Suppressor macrophage treated with lipopolysaccharide for 1 hour (primary cell): ENCODE measurements around the gene GALNT2.

Source experiments
- DNase-seq, 3 donors: peaks; one replicate each; pipeline ENCODE4 v3.0.0-alpha.2; 2020 to 2022

Gene GALNT2

DNA sequence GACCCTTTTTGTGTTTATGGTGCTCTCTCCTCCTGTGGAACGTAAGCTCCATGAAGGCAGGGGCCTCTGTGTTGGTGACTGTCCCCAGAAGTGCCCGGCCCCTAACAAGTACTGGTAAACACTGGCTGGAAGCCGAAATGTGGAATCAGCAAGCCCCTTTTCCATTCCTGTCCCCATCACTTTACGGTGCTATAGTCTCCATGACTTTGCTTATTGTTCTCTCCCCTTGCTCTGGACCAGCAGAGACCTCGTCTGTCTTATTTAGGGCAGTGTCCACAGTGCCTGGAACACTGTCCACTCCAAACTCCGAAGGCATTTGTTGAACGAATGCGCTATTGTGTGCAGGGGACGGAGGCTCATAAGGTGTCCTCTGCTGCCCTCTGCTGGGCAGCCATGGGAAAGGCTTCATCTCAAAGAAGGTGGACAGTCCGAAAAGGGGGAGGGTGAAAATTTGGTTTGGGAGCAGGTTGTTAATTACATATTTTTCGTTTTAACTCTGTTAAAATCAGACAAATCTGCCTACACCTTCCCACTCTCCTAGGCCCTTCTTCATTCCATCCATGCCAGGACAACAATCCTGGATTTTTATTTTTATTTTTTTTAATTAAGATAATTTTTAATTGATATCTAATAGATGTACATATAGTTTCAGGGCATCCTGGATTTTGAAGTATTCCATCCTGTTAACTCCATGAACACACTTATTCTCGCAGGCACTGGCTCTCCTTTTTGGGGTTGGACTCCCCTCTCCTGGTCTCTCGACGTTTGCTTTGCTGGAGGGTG lies 243.5 kb downstream of the GALNT2 start:
- DNase-seq, result peak; percentile 83 to 89 (median 86)

DNA sequence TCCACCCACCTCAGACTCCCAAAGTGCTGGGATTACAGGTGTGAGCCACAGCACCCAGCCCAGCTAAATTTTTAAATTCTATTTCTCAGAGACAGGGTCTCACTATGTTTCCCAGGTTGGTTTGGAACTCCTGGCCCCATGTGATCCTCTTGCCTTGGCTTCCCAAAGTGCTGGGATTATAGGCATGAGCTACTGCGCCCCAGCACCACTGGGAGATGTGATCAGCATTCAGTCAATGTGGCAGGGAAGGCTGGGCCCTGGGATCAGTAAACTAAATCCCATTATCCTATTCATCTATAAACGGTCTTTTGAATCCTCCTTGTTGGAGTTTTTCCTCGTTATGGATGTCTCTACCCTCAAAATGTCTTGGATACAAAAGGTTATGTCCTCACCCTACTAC lies 245.6 kb downstream of the GALNT2 start:
- DNase-seq, result no peak

DNA sequence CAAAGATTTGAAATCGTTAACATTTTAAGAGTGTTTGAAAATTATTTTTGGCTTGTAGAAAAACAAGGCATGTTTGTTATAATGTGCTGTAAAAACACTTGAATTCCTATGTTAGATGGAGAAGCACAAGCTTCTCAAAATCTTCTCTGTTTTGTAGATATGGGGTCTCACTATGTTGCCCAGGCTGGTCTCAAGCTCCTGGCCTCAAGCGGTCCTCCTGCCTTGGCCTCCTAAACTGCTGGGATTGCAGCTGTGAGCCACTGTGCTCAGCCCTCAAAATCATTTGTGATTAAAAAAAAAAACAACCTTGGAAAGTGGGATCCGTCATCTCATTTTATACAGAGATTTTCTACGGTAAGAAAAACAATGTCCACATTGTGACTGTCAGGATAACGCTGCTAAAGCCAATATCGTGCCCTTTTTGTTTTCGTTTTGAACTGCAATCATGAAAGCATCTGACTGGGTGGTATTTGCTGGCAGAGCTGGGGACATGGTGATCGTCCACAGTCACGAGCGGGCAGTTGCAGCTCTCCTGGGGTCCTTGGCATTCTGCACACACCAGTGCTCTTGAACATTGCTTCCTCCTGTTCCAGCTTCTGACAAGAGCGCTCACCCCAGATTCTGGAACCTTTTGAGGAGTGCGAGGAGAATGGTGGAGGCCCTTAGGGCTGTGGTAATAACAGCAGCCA lies 246.6 kb downstream of the GALNT2 start:
- DNase-seq, result no peak

DNA sequence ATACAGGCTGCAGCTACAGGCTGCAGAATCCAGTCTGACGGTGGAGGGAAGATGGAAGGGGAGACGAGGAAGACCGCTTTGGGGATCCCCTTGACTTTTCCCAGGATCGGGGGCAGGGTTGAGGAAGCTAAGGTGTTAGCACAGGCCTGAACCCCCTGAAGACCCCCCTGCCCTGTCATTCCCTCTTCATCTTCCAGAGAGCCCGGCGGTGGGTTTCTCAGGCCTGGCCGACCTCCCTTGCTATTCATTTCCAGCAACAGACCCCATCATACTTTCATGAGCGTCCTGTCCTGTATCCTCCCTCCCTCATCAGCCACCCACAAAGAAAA lies 247.1 kb downstream of the GALNT2 start:
- DNase-seq, result no peak

DNA sequence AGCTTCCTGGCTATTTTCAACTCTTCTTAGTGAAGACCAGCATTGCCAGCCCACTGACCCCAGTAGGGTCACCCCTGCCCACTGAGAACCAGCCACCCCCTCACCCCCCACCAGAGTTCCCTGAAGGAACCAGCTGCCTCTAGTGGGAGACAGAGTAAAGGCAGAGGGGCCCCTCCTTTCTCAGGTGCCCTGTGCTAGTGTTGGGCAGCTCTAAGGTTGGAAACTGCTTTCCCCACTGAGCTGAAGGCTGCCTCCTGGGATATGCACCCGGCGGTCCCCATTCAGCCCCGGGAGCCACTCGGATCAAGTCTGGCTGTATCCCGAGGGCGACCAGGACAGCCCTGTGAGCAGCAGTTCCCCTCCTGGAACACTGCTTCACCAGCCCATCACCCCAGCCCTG lies 248.1 kb downstream of the GALNT2 start:
- DNase-seq, result no peak

DNA sequence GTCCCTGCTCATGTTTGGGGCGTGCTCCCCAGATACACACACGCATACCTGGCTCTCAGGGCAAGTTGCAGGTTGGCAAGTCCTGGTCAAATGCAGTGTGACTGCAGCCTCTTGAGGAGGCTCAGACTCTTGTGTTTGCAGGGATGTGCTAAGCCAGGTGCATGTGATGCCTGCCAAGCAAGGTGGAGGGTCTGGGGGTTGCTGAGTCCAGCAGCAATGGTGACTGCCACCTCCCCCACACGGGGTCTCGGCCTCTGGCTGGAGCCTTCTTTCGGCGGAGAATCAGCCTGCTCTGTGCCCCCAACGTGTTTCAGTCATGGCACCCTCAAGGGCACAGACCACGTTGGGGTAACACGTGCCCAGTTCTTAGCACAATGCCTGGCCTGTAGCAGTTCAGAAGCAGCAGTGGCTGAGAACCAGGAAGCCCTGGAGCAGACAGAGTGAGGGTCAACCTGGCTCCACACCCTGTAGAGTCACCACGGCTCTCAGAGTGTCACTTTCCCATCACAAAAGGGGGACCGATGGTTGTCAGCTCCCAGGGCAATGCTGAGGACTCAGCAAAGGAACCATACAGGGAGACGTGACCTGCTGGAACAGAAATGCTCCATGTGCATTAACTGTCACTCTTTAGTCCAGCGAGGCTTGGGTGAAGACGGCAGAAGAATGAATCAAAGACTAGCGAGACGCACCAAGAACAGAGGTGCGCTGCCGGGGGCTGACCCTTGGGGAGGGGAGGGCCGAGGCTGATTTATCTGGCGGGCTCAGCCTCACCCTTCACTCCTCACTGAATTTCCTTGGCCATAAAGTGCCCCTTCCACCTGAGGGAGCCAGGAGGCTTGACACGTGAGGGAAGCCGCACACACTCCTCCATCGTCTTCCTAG lies 250.1 kb downstream of the GALNT2 start:
- DNase-seq, result no peak

DNA sequence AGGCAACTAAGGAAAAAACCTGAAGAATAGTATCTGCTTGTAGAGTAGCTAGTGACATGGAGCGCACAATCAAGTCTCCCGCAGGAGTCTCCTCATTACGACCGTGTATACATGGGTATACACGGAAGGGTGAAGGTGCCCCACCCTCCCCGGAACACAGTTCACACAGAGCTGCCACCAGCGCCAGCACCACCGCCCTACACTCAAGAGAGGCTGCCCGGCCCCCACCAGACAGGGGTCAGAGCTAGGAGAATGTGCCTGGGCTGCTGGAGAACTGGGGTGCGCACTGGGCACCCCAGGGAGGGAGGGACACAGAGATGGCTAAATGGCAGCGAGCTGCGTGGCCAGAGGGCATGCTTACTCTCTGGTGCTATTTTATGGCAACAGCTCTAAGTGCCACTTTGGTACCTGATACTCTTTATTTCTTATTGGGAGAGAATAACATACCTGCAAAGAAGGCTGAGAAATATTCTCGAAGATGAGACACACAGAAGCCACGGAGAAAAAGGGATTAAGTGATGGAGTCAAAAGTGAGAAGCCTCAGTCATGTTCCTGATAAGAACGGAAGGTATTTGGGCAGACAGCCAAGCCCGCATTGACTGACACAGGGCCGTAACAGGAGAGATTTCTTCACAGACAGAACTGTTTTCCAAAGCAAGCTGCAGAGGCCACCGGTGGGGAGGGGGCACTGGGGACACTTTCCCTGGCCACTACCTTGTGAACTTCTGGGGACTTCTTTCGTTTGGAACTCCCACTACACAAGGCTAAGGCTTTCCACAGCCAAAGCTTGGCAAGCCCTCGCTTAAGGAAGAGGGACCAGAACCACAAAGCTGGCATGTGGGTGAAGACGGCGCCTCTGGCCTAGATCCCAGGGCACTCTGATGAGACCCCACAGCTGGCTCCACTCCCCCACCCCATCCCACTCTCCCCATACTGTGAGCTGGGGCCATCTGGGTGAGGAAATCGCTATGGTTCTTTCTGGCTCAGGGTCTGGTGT lies 251.1 kb downstream of the GALNT2 start:
- DNase-seq, result no peak

DNA sequence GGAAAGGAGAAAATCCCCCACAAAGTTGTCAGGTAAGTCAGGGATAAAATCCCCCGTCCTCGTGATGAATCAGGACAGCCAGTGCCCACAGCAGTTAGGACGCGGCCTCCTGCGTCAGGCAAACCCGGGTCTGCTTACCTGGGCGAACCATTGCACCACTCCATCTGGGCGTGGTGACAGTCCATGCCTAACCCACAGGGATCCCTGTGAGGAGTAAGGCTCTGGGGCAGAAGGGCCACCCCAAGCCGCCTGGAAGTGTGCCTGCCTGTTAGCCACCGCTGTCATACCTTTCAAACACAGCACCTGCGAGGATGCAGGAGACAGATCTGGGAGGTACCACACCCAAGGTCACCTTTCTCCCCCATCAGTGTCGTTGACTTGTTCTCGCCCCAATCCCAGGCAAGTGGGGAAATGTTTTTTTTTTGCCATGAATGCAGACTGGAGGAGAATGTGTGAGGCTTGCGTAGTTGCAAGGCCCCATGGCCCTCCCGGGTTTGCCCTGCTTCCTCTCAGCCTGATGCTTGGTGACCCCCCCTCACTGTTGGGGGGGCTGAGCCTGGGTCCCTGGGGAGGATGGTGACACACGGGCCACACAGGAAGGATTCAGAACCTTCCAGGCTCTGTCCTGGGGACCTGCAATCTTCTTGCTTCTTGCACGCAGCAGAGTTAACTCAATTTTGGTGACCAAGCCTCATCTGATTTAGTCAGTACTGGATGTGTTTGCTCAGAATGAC lies 252.1 kb downstream of the GALNT2 start:
- DNase-seq, result no peak

DNA sequence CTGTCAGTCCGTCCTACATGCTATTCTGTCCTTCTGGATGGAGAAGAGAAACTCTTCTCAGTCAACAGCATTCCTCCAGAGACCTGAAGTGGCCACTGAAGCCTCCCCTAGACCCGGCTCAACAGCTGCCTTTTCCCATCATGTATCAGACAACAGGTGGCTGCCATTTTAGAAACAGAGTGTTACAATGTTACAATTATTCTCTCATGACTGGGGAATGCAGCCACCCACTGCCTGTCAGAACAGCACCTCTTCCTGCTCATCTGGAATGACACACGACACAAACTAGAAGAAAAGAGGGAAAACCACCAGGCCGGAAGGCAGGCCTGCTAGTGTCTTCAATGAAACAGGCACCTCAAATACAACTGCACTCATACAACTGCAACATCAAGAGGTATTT lies 253.8 kb downstream of the GALNT2 start:
- no peak for DNase-seq

DNA sequence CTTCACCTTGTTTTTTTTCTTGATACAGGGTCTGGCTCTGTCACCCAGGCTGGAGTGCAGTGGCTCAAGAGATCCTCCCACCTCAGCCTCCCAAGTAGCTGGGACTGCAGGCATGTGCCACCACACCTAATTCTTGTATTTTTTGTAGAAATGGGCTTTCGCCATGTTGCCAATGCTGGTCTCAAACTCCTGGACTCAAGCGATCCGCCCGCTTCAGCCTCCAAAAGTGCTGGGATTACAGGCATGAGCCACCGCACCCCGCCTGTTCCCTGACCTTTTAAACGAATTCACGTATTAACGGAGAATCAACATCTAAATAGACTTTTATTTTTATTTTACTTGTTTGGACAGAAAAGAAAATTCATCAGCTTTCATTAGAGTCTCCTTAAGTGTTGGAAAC lies 254.3 kb downstream of the GALNT2 start:
- DNase-seq, result no peak

DNA sequence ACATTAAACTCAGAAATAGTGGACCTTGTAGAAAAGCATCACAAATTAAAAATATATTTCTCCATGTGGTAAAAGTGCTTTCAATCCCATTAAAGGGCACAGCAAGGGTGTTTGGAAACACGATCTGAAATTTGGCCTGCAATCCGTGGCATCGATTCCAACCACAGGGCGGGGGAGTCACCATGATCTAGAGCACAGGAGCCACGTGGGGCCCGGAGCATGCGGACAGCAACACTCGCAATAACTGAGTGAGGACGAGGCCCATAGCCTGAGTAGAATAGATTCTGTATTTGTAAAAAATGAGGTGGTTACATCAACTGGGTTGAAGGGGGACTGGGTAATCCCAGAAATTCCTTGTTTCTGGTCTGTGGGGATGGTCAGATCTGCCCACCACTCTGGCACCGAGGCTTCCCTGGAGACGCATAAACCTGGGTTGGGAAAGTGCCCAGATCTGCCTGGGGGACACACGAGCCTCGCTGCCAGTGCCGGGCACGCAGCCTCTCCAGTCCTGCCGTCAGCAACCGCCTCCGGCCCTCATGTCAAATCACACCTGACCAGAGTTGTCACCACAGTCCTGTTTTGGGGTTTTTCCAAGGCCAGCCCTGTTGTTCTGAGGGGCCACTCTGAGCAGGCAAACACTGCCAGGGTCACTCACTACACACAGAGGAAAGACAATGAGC lies 254.8 kb downstream of the GALNT2 start:
- DNase-seq, result no peak

DNA sequence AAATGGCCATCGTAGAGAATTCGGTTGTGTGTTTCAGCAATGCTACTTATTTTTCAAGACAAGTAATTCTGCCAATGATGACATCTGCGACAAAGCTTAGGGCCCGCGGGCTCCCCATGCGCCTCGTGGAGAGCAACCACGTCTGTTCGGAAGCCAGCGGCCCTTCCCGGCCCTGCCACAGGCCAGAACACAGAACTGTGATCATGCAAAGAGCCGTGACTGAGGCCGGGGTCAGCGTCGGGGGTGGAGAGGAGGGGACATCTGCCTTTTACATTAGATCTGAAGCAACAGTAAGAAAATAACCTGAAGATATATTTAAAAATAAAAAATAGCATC lies 255.4 kb downstream of the GALNT2 start:
- DNase-seq, result no peak

DNA sequence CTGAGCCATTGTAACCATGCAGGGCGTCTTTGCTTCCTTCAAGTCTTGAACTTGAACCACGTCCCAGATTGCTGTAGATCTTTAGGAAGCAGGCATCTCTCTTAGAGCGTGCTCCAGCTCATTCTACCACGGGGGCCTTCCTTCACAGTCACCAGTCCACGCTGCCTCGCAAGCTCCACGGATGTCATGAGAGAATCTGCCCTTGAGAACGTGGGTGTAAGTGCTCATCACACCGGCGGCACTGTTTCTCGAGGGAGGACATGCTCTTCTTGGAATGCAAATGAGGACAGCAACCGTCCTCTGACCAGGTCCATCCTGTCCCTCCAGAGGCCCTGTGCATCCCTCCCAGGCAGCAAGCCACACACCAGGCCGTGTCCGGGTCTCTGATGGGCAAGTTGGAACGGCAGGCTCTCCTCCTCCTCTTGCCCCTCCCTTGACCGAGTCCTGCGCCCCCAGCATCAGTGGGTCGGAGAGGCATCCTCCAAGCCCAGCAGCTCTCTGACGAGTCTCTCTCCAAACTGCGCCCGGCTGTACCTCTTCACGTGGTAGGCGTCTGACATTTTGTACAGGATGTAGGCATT lies 256.0 kb downstream of the GALNT2 start:
- DNase-seq, result no peak

DNA sequence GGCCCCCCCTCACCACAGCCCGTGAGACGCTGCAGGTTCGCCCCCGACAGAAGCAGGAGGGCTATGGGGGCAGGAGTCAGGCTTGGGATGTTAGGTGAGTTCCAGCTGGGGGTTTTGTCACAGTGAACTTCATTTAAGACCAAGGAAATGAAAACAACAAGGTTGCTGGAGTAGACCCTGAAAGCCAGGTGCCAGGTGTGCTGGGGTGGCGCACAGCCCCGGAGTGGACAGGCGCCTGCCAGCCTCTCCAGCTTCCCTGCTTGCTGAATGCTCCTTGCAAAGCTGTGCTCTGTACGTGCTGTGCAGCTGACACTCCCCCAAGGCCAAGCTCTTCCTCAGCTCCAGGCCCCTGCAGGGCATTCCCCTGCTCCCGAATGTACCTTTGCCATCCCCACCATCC lies 256.6 kb downstream of the GALNT2 start:
- DNase-seq, result no peak

DNA sequence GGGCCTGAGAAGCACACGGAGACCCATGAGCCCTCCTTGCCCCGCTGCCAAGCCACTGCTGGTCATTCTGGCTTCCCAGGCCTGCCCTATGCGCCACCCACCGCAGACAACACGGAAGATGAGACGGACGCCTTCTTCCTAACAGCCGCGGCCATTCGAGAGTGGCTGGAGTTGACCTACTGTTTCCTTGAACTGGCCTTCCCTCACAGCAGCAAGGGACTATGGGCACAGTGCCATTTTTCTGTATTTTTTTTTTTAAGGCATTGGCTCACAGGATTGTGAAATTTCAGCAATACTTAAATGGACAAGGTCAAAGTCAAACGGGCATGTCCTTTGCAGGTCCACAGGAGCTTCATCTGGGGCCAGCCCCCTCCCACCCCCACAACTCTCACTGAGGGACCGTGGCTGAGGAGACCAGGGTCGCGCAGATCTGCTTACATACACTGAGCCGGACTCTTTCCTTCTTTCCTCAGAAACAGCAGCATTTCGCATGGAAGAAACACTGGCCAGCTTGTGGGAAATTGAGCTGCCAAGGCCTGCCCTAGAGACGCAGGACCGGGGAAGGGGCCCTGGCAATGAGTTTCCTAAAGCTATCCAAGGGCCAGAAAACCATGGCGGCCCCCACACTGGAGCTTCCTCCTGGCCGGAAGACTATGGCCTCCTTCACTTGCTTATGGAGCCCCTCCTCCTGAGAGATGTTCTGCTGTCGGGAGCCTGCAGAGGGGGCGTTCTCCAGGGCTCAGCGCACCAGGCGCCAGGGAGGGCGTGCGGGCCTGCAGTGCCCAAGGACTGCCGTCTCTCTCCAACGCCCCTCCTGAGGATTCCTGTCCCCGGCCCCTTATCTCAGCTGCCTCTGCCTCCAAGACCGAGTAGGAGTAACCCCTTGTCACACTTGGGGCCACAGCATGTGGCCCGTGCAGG lies 260.2 kb downstream of the GALNT2 start:
- no peak for DNase-seq

DNA sequence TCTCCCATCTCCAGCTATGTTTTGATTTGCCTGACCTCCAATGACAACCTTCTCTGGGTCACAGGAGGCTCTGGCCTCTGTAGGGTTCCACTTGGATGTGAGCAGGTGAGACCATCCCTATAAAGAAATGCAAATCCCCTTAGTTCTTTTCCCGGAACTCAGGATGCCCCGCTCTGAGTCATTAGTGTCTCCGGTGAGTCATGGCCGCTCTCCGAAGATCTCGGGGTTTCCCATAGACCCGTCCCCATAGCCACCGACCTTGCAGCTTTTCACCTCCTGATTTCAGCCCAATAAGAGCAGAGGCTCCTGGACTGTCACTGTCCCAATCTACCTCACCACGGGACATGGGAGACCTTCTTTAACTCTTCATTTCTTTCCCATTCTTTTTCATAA lies 260.9 kb downstream of the GALNT2 start:
- DNase-seq, result peak; percentile 35 to 54 (median 45)

DNA sequence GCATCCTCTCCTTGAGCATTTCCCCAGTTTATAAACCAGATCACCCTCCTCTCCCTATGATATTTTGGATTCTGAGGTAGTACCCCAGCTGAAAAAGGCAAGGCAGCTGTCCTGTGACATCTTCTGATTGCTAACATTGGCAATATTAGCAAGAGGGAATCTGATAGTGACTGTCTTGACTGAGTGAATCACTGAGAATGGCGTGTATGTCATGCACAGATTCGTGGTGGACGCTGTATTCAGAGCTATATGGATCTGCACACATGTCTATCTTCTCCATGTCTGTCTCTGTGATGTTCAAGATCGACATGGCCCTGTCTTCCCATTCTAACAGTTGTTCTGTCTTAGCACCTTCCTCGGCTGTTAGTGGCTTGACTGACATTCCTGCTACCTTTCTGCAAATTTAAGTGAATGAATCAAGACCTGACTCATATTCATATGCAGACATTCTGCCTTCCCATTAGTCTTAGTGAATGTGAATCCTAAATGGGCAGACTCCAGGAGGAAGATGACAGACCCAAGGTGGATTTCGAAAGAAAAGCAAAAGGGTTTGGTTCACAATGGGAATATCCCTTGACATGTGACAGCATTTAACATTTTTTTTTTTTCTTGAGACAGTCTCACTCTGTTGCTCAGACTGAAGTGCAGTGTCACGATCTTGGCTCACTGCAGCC lies 261.4 kb downstream of the GALNT2 start:
- peak; percentile 56 to 61 (median 58) for DNase-seq

DNA sequence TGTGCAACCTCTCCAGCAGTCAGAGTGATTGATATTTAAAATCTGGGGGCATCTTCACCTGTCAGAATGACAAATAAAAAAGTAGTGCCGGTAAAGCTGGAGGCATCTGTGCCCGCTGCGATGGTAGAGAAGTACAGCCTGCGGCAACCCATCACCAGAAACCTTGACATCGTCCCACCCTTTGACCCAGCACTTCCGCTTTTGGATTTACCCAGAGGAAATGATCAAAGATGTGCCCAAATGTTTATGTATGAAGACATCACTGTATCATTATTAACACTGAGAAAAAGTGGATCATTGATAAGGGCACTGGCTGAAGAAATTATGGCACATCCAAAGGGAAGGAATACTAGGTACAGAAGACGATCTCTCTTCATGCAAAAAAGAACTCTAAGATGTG lies 263.1 kb downstream of the GALNT2 start:
- no peak for DNase-seq
